PC-9 (cell line): ENCODE data around the gene DMRTB1. TPM values are rescaled to one million over a fixed set of nuclear protein-coding genes. Genes with fewer than 3 reads are reported as not detected.

Experiments used
- BruUV-seq: library from RNA; stranded (reverse); fragments of 400-500 nt; replicated peaks from 2 replicates; lab custom pipeline; 2021; lab: Mats Ljungman, UMichigan
- CTCF ChIA-PET: fragments of 300-600 bp; sonication (Branson Sonifier 250); formaldehyde crosslinking; loops from one replicate; lab custom pipeline; 2022; ENCODE audit warnings: antibody characterized with exemption; lab: Charles Lee
- POLR2A ChIA-PET: fragments of 300-600 bp; sonication (Branson Sonifier 250); formaldehyde crosslinking; loops from one replicate; lab custom pipeline; 2022; ENCODE audit warnings: antibody characterized with exemption; ENCODE audit not compliant: unreplicated experiment; lab: Charles Lee
- DNase-seq, 2 experiments: peaks; one replicate each; pipeline versions ENCODE4 v3.0.0 to v3.0.0-alpha.2; 2015 to 2022; ENCODE audit warnings: mixed read lengths in 1 of 2
- H2AFZ ChIP-seq: fragments of 200-600 bp; sonication (generic); 2 replicates; pipeline ENCODE4 v1.8.1; 2017; ENCODE audit warnings: antibody characterized with exemption
- H3F3A ChIP-seq: fragments of 200-600 bp; sonication (generic); 2 replicates; pipeline ENCODE4 v1.8.1; 2017; ENCODE audit warnings: antibody characterized with exemption, mild to moderate bottlenecking, low read depth; ENCODE audit not compliant: insufficient read depth
- H3K27ac ChIP-seq: fragments of 200-600 bp; sonication (generic); 2 replicates; pipeline ENCODE4 v1.6.1; 2016; ENCODE audit warnings: mixed run types
- H3K27me3 ChIP-seq: fragments of 200-600 bp; sonication (generic); 2 replicates; pipeline ENCODE4 v1.6.1; 2016; ENCODE audit warnings: low read depth, mixed run types; ENCODE audit not compliant: insufficient read depth
- H3K36me3 ChIP-seq: fragments of 200-600 bp; sonication (generic); 2 replicates; pipeline ENCODE4 v1.6.1; 2016; ENCODE audit warnings: low read depth, mixed run types
- H3K4me1 ChIP-seq: fragments of 200-600 bp; sonication (generic); replicated peaks from 2 replicates; pipeline ENCODE4 v1.6.1; 2016; ENCODE audit warnings: mixed run types; ENCODE audit not compliant: insufficient read depth
- H3K4me2 ChIP-seq: fragments of 200-600 bp; sonication (generic); 2 replicates; pipeline ENCODE4 v1.6.1; 2017; ENCODE audit warnings: mixed run types
- H3K4me3 ChIP-seq: fragments of 200-600 bp; sonication (generic); 2 replicates; pipeline ENCODE4 v1.6.1; 2016; ENCODE audit warnings: mixed run types
- H3K79me2 ChIP-seq: fragments of 200-600 bp; sonication (generic); 2 replicates; pipeline ENCODE4 v1.6.1; 2017; ENCODE audit warnings: low read depth, mixed run types
- H3K9me2 ChIP-seq: fragments of 200-600 bp; sonication (generic); 2 replicates; pipeline ENCODE4 v1.8.1; 2017; ENCODE audit warnings: mild to moderate bottlenecking; ENCODE audit not compliant: insufficient read depth
- H3K9me3 ChIP-seq: fragments of 200-600 bp; sonication (generic); 2 replicates; pipeline ENCODE4 v1.8.1; 2016; ENCODE audit warnings: low read depth; ENCODE audit not compliant: insufficient read depth
- H4K20me1 ChIP-seq: fragments of 200-600 bp; sonication (generic); 2 replicates; pipeline ENCODE4 v1.8.1; 2017; ENCODE audit not compliant: insufficient read depth
- EZH2 ChIP-seq: fragments of 200-600 bp; sonication (generic); IDR thresholded peaks from 2 replicates; pipeline ENCODE4 v1.8.0; 2017; ENCODE audit warnings: antibody characterized with exemption, low read depth
- intact Hi-C: fragments of 100-400 bp; cut with micrococcal nuclease; formaldehyde crosslinking; loops from one replicate; pipeline ENCODE4 v1.10.0; 2022; ENCODE audit not compliant: unreplicated experiment
- total RNA-seq: library from RNA; stranded (reverse); gene quantifications from 2 replicates; pipeline ENCODE4 v1.2.3, GENCODE V29; 2021
- TF ChIP-seq, protein P1 (sequence below): fragments of 200-600 bp; sonication (generic); conservative IDR thresholded peaks from 2 replicates; pipeline ENCODE4 v1.6.1; 2017; ENCODE audit warnings: mixed run types, antibody characterized with exemption, mild to moderate bottlenecking, moderate library complexity

Gene DMRTB1
- total RNA-seq, 1 experiment from 2014 or later = not detected

- BruUV-seq = no TSS peak
- Histone ChIP-seq H3K36me3 (no peaks in the 10 kb centered on the region), H2AFZ (no peak overlapping the region), H3K4me1 (no peaks in the 10 kb centered on the region), H3K4me3 (no peak overlapping the region), H3K9me2 (no peaks in the 10 kb centered on the region), H3F3A (no peaks in the 10 kb centered on the region), H3K27me3 (peaks cover 17% of the 10 kb centered on the region), H3K9me3 (no peaks in the 10 kb centered on the region), H3K27ac (no peak overlapping the region), H3K79me2 (no peaks in the 10 kb centered on the region), H4K20me1 (no peaks in the 10 kb centered on the region), H3K4me2 (no peak overlapping the region)
- intact Hi-C loops = no loop called here
- no peak for DNase-seq
- ChIA-PET CTCF (interaction anchor here (0.7 kb wide), 1 partner anchor 37 kb away, joined by 4 read pairs; no protein-coding TSS in a partner anchor), POLR2A (no interaction called here)
- TF ChIP-seq, protein P1, sequence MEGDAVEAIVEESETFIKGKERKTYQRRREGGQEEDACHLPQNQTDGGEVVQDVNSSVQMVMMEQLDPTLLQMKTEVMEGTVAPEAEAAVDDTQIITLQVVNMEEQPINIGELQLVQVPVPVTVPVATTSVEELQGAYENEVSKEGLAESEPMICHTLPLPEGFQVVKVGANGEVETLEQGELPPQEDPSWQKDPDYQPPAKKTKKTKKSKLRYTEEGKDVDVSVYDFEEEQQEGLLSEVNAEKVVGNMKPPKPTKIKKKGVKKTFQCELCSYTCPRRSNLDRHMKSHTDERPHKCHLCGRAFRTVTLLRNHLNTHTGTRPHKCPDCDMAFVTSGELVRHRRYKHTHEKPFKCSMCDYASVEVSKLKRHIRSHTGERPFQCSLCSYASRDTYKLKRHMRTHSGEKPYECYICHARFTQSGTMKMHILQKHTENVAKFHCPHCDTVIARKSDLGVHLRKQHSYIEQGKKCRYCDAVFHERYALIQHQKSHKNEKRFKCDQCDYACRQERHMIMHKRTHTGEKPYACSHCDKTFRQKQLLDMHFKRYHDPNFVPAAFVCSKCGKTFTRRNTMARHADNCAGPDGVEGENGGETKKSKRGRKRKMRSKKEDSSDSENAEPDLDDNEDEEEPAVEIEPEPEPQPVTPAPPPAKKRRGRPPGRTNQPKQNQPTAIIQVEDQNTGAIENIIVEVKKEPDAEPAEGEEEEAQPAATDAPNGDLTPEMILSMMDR = no peak
- no peak for TF ChIP-seq EZH2
Observed at GRCh38 chr1:53498555-53499131, 39.4 kb downstream of the DMRTB1 start.

GRCh38 chr1:53499257-53500203 is 40.3 kb downstream of the DMRTB1 start:
- TF ChIP-seq EZH2 = no peak
- TF ChIP-seq, protein P1 = no peak
- no peak overlapping the region for H2AFZ ChIP-seq
- H3K36me3 ChIP-seq = no peaks in the 10 kb centered on the region
- no peaks in the 10 kb centered on the region for H3K79me2 ChIP-seq
- H3K27ac ChIP-seq = no peak overlapping the region
- H3K9me2 ChIP-seq = no peaks in the 10 kb centered on the region
- no TSS peak for BruUV-seq
- ChIA-PET POLR2A (no interaction called here), CTCF (no interaction called here)
- H3K9me3 ChIP-seq = no peaks in the 10 kb centered on the region
- no peaks in the 10 kb centered on the region for H3K4me1 ChIP-seq
- H4K20me1 ChIP-seq = no peaks in the 10 kb centered on the region
- no peak overlapping the region for H3K4me3 ChIP-seq
- H3K27me3 ChIP-seq = peaks cover 17% of the 10 kb centered on the region
- H3K4me2 ChIP-seq = no peak overlapping the region
- no peak for DNase-seq
- intact Hi-C loops = no loop called here
- no peaks in the 10 kb centered on the region for H3F3A ChIP-seq

- H3K4me1 ChIP-seq = no peaks in the 10 kb centered on the region
- no peaks in the 10 kb centered on the region for H3K9me3 ChIP-seq
- no peaks in the 10 kb centered on the region for H3K9me2 ChIP-seq
- no TSS peak for BruUV-seq
- no peak overlapping the region for H3K4me3 ChIP-seq
- H3K27ac ChIP-seq = no peak overlapping the region
- no peaks in the 10 kb centered on the region for H3K79me2 ChIP-seq
- H3K27me3 ChIP-seq = peaks cover 17% of the 10 kb centered on the region
- CTCF ChIA-PET = no interaction called here
- TF ChIP-seq, protein P1 = no peak
- no peak for TF ChIP-seq EZH2
- H4K20me1 ChIP-seq = no peaks in the 10 kb centered on the region
- H2AFZ ChIP-seq = no peak overlapping the region
- DNase-seq = no peak
- H3F3A ChIP-seq = no peaks in the 10 kb centered on the region
- H3K36me3 ChIP-seq = no peaks in the 10 kb centered on the region
- intact Hi-C loops = no loop called here
- no peak overlapping the region for H3K4me2 ChIP-seq
- POLR2A ChIA-PET = no interaction called here
Observed at GRCh38 chr1:53500204-53501064, 41.2 kb downstream of the DMRTB1 start.
